SH-SY5Y (cell line): ENCODE measurements around the gene RBFOX2.

ENCODE experiments used
- GATA2 ChIP-seq: IDR thresholded peaks from 2 replicates; pipeline ENCODE4 v1.6.1; 2011; ENCODE audit warnings: mild to moderate bottlenecking, low read depth, low read length
- GATA3 ChIP-seq: IDR thresholded peaks from 2 replicates; pipeline ENCODE4 v1.6.1; 2011; ENCODE audit warnings: low read depth, mild to moderate bottlenecking, low read length, moderate library complexity

DNA sequence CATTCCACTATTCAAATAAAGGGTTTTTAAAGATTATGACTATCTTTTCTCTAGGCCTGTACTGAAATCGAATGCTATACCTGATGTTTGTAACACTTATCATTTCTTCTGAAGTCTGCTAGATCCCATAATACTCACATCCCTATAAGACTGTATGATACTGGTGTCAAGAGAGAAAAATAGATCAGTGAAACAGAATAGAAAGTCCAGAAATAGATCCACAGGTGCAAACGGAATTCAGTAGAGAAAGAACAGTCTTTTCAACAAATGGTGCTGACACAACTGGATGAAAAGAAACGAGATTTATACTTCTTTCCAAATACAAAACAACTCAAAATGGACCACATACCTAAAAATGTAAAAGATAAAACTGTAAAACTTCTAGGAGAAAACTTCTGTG is 167.8 kb downstream of the RBFOX2 start:
- TF ChIP-seq GATA2 (no peak), GATA3 (no peak)
